Spleen (tissue), 7 donors: ENCODE measurements around the gene MTERF4.
A peak's percentile ranks its signal among the peaks of the same experiment; 100 is the strongest.

Experiments used
- POLR2A ChIP-seq, 3 donors: fragments of 450-650 bp; IDR thresholded peaks; one replicate each; pipeline ENCODE4 v1.5.1; 2017; ENCODE audit warnings: antibody characterized with exemption in 3 of 3, mild to moderate bottlenecking in 1 of 3
- POLR2AphosphoS5 ChIP-seq, 3 donors: sonication (generic); formaldehyde crosslinking; IDR thresholded peaks; one replicate each; pipeline ENCODE4 v1.5.1; 2017; ENCODE audit warnings: antibody characterized with exemption in 3 of 3
- TF ChIP-seq, protein P1 (sequence below), 11 experiments: fragments of 200-600 bp in 7 of 11; fragments of 450-650 bp in 4 of 11; sonication (generic) in 4 of 11; IDR thresholded peaks in 8 of 11; conservative IDR thresholded peaks in 3 of 11; 1 replicate in 7 of 11; 2 replicates in 4 of 11; pipeline versions ENCODE4 v1.4.0 to v1.8.0; 2016 to 2021; ENCODE audit warnings: antibody characterized with exemption in 11 of 11, inconsistent platforms in 4 of 11, mild to moderate bottlenecking in 1 of 11
- donor health status: DM: no; HTN: no; CAD: no; lungs with moderate emphysema.
- donor health status: DM: no; HTN: no; CAD: no.
- donor health status: DM: no; HTN: no; CAD: no.

DNA sequence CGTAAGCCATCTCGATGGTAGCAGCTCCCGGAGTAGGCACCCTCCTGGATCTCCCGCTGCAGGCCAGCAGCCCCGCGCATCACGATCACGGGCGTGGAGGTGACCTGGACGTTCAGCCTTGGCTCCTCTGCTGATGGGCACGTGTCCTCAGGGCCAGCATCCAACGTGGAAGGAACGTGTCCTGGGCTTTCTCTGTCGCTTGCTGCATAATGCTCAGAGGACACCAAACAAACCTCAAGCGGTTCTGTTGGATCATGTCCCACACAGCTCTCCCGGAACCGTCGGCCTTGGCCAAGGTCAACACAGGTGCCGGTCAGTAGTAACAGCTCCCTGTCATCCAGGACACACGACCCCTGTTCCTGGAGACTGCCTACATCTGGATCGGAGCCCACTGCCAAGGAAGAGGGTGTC is 24.1 kb upstream of the MTERF4 start:
- TF ChIP-seq, protein P1, sequence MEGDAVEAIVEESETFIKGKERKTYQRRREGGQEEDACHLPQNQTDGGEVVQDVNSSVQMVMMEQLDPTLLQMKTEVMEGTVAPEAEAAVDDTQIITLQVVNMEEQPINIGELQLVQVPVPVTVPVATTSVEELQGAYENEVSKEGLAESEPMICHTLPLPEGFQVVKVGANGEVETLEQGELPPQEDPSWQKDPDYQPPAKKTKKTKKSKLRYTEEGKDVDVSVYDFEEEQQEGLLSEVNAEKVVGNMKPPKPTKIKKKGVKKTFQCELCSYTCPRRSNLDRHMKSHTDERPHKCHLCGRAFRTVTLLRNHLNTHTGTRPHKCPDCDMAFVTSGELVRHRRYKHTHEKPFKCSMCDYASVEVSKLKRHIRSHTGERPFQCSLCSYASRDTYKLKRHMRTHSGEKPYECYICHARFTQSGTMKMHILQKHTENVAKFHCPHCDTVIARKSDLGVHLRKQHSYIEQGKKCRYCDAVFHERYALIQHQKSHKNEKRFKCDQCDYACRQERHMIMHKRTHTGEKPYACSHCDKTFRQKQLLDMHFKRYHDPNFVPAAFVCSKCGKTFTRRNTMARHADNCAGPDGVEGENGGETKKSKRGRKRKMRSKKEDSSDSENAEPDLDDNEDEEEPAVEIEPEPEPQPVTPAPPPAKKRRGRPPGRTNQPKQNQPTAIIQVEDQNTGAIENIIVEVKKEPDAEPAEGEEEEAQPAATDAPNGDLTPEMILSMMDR (IDR thresholded peaks at IDR 0.05 in 8 of 11, conservative IDR thresholded peaks at IDR 0.05 in 3 of 11) = no peak
- TF ChIP-seq POLR2AphosphoS5 (IDR thresholded peaks at IDR 0.05) (peak in 1 of 3 donors; percentile 28), POLR2A (IDR thresholded peaks at IDR 0.05) (no peak)
